Transverse colon (tissue), 3 donors: ENCODE data around the gene NCBP3.

Experiments
- EP300 ChIP-seq: sonication (generic); formaldehyde crosslinking; IDR thresholded peaks from one replicate; pipeline ENCODE4 v1.6.1; 2017; ENCODE audit warnings: antibody characterized with exemption, low read depth
- POLR2A ChIP-seq: fragments of 450-650 bp; IDR thresholded peaks from one replicate; pipeline ENCODE4 v1.6.1; 2016; ENCODE audit warnings: antibody characterized with exemption, mild to moderate bottlenecking, moderate library complexity
- TF ChIP-seq, protein P1 (sequence below), 5 experiments: fragments of 200-600 bp in 3 of 5; fragments of 450-650 bp in 2 of 5; sonication (generic) in 3 of 5; IDR thresholded peaks; 1 replicate in 2 of 5; 2 replicates in 3 of 5; pipeline ENCODE4 v1.5.1; 2016 to 2017; ENCODE audit warnings: antibody characterized with exemption in 5 of 5, inconsistent platforms in 3 of 5, mild to moderate bottlenecking in 2 of 5, moderate library complexity in 1 of 5

DNA sequence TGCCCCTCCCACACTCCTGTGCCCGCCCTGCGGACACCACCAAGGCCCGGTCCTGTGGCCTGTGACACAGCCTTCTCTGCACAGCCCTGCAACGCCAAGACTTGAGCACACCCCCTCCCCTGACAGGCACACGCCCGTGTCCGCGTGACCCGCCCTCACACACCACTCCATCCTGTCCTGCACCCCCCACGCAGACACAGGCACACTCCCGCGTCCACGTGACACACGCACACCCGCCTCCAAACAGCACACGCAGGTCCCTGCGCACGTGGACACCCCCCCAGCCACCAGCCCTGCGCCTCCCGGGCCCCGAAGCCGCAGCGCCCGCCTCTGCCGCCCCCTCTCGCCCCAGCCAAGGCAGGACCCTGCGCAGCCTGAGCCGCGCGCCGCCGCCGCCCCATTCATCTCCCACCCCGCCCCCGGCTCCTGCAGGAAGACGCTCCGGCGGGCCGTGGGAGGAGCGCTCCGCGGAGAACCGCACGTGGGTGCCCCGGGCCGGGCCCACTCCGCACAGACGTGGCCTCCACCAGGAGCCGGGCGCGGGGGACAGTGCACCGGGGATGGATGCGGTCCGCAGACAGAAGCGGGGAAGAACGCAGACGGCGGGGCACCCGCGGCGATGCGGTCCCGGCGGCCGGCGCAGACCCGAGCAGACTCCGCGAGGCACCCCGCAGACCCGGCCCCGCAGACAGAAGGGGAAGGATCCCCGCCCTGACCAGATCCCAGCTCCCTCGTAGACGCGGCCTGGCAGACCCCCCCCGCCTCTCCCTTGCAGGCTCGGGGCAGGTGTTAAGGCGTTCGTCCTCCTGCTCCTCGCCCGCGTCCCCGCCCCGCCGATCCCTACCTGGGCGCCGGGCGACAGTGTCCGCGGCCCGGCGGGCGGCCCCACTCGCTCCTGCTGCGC is 46.3 kb upstream of the NCBP3 start:
- no peak for TF ChIP-seq POLR2A
- TF ChIP-seq, protein P1, sequence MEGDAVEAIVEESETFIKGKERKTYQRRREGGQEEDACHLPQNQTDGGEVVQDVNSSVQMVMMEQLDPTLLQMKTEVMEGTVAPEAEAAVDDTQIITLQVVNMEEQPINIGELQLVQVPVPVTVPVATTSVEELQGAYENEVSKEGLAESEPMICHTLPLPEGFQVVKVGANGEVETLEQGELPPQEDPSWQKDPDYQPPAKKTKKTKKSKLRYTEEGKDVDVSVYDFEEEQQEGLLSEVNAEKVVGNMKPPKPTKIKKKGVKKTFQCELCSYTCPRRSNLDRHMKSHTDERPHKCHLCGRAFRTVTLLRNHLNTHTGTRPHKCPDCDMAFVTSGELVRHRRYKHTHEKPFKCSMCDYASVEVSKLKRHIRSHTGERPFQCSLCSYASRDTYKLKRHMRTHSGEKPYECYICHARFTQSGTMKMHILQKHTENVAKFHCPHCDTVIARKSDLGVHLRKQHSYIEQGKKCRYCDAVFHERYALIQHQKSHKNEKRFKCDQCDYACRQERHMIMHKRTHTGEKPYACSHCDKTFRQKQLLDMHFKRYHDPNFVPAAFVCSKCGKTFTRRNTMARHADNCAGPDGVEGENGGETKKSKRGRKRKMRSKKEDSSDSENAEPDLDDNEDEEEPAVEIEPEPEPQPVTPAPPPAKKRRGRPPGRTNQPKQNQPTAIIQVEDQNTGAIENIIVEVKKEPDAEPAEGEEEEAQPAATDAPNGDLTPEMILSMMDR (IDR thresholded peaks at IDR 0.05), result no peak
- TF ChIP-seq EP300, result no peak
